Osteoblast (primary cell): Measurements from ENCODE around the gene FBN3. TPM values are rescaled to one million over a fixed set of nuclear protein-coding genes. Genes with fewer than 3 reads are reported as not detected.

Source experiments
- DNase-seq: peaks from one replicate; pipeline ENCODE4 v3.0.0; 2011; ENCODE audit warnings: low spot score, mixed read lengths; ENCODE audit not compliant: insufficient read length; ENCODE audit errors: missing footprints
- H2AFZ ChIP-seq: 2 replicates; pipeline ENCODE4 v1.6.0; 2011; ENCODE audit warnings: mild to moderate bottlenecking, low read length
- H3K27ac ChIP-seq: 2 replicates; pipeline ENCODE4 v1.5.1; 2011; ENCODE audit warnings: mild to moderate bottlenecking, low read depth, low read length, moderate library complexity
- H3K27me3 ChIP-seq: 2 replicates; pipeline ENCODE4 v1.6.0; 2012; ENCODE audit warnings: mild to moderate bottlenecking, control low read depth, inconsistent platforms, low read length, moderate library complexity; ENCODE audit not compliant: insufficient read depth
- H3K36me3 ChIP-seq: 2 replicates; pipeline ENCODE4 v1.5.1; 2011; ENCODE audit warnings: mild to moderate bottlenecking, low read length, control low read depth, moderate library complexity; ENCODE audit not compliant: insufficient read depth
- H3K4me1 ChIP-seq: 2 replicates; pipeline ENCODE4 v1.5.1; 2011; ENCODE audit warnings: mild to moderate bottlenecking, low read length, control low read depth, moderate library complexity; ENCODE audit not compliant: insufficient read depth
- H3K4me2 ChIP-seq: 2 replicates; pipeline ENCODE4 v1.6.0; 2011; ENCODE audit warnings: mild to moderate bottlenecking, low read length; ENCODE audit not compliant: insufficient read depth
- H3K4me3 ChIP-seq: fragments of 200-600 bp; sonication (generic); 3 replicates; pipeline ENCODE4 v1.5.1; 2012; ENCODE audit warnings: mild to moderate bottlenecking, low read length, inconsistent platforms; ENCODE audit not compliant: insufficient read depth
- H3K79me2 ChIP-seq: 2 replicates; pipeline ENCODE4 v1.6.0; 2012; ENCODE audit warnings: mild to moderate bottlenecking, low read length, control low read depth, inconsistent platforms; ENCODE audit not compliant: insufficient read depth
- H3K9me3 ChIP-seq: 2 replicates; pipeline ENCODE4 v1.5.1; 2011; ENCODE audit warnings: low read depth, low read length, control low read depth
- H4K20me1 ChIP-seq: 2 replicates; pipeline ENCODE4 v1.6.0; 2012; ENCODE audit warnings: mild to moderate bottlenecking, low read length, control low read depth; ENCODE audit not compliant: insufficient read depth
- total RNA-seq: library from RNA; depleted of rRNA; stranded (reverse); fragments of >200 nt; gene quantifications from 2 replicates; pipeline ENCODE4 v1.2.3, GENCODE V29; 2012
- TF ChIP-seq, protein P1 (sequence below): IDR thresholded peaks from 2 replicates; pipeline ENCODE4 v1.5.1; 2011; ENCODE audit warnings: mild to moderate bottlenecking, low read depth, low read length, moderate library complexity; ENCODE audit errors: extremely low read depth

The FBN3 gene
- total RNA-seq, 1 donor, result not detected

DNA sequence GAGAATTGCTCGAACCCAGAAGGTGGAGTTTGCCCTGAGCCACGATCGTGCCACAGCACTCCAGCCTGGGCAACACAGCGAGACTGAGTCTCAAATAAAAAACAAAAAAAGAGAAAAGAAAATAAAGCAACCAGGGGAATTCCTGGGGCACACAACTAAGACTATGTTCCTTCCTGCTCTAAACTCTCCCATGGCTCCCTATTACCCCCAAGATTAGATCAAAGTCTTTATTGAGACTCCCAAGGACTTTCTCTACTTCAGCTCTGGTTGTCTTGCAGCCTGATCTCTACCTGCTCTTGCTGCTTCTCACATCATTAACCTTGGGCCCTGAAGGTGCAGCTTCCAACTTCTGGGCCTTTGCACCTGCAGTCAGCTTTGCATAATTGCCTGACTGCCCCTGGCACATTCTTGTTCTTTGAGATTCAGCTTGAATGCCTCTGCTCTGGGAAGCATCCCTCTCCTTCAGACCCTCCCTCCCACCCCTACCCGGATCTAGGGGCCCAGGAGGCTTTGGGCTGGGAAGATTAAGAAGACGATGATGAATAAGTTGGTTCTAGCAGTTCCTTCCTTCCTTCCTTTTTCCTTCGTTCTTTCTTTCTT lies 42.9 kb upstream of the FBN3 start:
- H3K4me2 ChIP-seq, result no peak overlapping the region
- H3K4me1 ChIP-seq, result no peaks in the 10 kb centered on the region
- DNase-seq, result no peak
- no peaks in the 10 kb centered on the region for H3K79me2 ChIP-seq
- H3K4me3 ChIP-seq, result no peak overlapping the region
- no peak overlapping the region for H3K27ac ChIP-seq
- no peak overlapping the region for H2AFZ ChIP-seq
- H3K27me3 ChIP-seq, result no peaks in the 10 kb centered on the region
- H3K9me3 ChIP-seq, result no peaks in the 10 kb centered on the region
- no peaks in the 10 kb centered on the region for H4K20me1 ChIP-seq
- H3K36me3 ChIP-seq, result no peaks in the 10 kb centered on the region
- TF ChIP-seq, protein P1, sequence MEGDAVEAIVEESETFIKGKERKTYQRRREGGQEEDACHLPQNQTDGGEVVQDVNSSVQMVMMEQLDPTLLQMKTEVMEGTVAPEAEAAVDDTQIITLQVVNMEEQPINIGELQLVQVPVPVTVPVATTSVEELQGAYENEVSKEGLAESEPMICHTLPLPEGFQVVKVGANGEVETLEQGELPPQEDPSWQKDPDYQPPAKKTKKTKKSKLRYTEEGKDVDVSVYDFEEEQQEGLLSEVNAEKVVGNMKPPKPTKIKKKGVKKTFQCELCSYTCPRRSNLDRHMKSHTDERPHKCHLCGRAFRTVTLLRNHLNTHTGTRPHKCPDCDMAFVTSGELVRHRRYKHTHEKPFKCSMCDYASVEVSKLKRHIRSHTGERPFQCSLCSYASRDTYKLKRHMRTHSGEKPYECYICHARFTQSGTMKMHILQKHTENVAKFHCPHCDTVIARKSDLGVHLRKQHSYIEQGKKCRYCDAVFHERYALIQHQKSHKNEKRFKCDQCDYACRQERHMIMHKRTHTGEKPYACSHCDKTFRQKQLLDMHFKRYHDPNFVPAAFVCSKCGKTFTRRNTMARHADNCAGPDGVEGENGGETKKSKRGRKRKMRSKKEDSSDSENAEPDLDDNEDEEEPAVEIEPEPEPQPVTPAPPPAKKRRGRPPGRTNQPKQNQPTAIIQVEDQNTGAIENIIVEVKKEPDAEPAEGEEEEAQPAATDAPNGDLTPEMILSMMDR, result no peak

GRCh38 chr19:8185343-8186068 lies 36.1 kb upstream of the FBN3 start:
- Histone ChIP-seq H3K4me3 (no peak overlapping the region), H3K27me3 (no peaks in the 10 kb centered on the region), H3K4me1 (no peaks in the 10 kb centered on the region), H3K27ac (no peak overlapping the region), H4K20me1 (no peaks in the 10 kb centered on the region), H3K9me3 (no peaks in the 10 kb centered on the region), H2AFZ (no peak overlapping the region), H3K36me3 (no peaks in the 10 kb centered on the region), H3K79me2 (no peaks in the 10 kb centered on the region), H3K4me2 (no peak overlapping the region)
- DNase-seq, result no peak
- TF ChIP-seq, protein P1, result no peak

- Histone ChIP-seq H3K27me3 (no peaks in the 10 kb centered on the region), H4K20me1 (no peaks in the 10 kb centered on the region), H3K4me1 (no peaks in the 10 kb centered on the region), H3K27ac (no peak overlapping the region), H3K36me3 (no peaks in the 10 kb centered on the region), H3K9me3 (no peaks in the 10 kb centered on the region), H3K4me3 (no peak overlapping the region), H3K79me2 (no peaks in the 10 kb centered on the region), H3K4me2 (no peak overlapping the region), H2AFZ (no peak overlapping the region)
- DNase-seq, result no peak
- TF ChIP-seq, protein P1, result no peak
These were observed 34.9 kb upstream of the FBN3 start for GRCh38 chr19:8184274-8184673.

DNA sequence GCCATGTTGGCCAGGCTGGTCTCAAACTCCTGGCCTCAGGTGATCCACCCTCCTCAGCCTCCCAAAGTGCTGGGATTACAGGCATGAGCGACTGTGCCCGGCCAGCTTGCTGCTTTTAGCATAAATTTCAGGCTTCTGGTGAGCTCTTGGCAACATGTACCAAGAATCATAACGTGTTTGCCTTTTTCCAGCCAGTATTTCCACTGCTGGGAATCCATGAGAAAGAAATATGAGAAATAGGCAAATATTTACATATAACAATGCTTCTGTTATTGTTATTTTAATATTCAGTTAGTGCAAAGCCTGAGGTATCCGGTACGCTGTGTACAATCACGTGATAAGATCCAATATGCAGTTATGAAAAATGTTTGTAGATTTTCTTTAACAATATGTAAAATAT lies 30.6 kb upstream of the FBN3 start:
- no peaks in the 10 kb centered on the region for H3K36me3 ChIP-seq
- TF ChIP-seq, protein P1, result no peak
- no peaks in the 10 kb centered on the region for H3K9me3 ChIP-seq
- no peak for DNase-seq
- H3K27ac ChIP-seq, result no peak overlapping the region
- H3K27me3 ChIP-seq, result no peaks in the 10 kb centered on the region
- H3K4me2 ChIP-seq, result no peak overlapping the region
- H2AFZ ChIP-seq, result no peak overlapping the region
- no peaks in the 10 kb centered on the region for H3K4me1 ChIP-seq
- H3K79me2 ChIP-seq, result no peaks in the 10 kb centered on the region
- H3K4me3 ChIP-seq, result no peak overlapping the region
- no peaks in the 10 kb centered on the region for H4K20me1 ChIP-seq
